ENCODE data around the gene CELA2B. TPM values are rescaled to one million over a fixed set of nuclear protein-coding genes. Genes with fewer than 3 reads are reported as not detected.
"Not testable (repeated sequence)": the region's sequence is repeated elsewhere in the genome, so short reads cannot be mapped to it uniquely, and the experiment has no call there.

CELA2B gene
- total RNA-seq, 1 experiment from 2014 or later, result not detected

DNA sequence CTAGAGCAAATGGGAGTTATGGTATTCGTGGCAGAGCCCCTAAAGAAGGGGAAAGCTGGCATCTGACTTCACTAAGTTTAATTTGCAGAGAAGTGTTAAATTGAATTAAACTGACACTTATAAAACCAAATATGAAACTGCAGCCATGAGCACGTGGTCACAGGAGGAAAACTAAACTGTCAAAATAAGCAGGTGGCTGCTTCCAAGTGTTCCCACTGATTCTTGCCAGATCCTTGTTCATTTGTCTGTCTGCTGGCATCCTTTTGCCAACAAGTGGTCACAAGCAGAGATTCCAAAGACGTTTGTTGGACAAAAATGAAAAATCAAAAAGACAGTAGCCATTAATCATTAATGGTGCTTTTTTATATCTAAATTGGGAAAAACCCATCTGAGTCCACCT lies 6.5 kb upstream of the CELA2B start (continued):
- TF ChIP-seq ZNF396 (CRISPR knock-in tag; IDR thresholded peaks at IDR 0.05; ENCODE audit: borderline replicate concordance), result no peak
- no peak for TF ChIP-seq ZBTB21 (CRISPR knock-in tag; IDR thresholded peaks at IDR 0.05; ENCODE audit: borderline replicate concordance)
- TF ChIP-seq RORB (CRISPR knock-in tag; IDR thresholded peaks at IDR 0.05), result no peak
- TF ChIP-seq CBFB (CRISPR knock-in tag; IDR thresholded peaks at IDR 0.05; ENCODE audit: low read depth), result no peak
- TF ChIP-seq CREM (CRISPR knock-in tag; IDR thresholded peaks at IDR 0.05), result no peak
- TF ChIP-seq PRRX2 (CRISPR knock-in tag; IDR thresholded peaks at IDR 0.05), result no peak
- TF ChIP-seq, protein P1, sequence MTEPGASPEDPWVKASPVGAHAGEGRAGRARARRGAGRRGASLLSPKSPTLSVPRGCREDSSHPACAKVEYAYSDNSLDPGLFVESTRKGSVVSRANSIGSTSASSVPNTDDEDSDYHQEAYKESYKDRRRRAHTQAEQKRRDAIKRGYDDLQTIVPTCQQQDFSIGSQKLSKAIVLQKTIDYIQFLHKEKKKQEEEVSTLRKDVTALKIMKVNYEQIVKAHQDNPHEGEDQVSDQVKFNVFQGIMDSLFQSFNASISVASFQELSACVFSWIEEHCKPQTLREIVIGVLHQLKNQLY (CRISPR knock-in tag; IDR thresholded peaks at IDR 0.05), result no peak
- no peak for TF ChIP-seq TCF7 (CRISPR knock-in tag; IDR thresholded peaks at IDR 0.05; ENCODE audit: low read depth)

DNA sequence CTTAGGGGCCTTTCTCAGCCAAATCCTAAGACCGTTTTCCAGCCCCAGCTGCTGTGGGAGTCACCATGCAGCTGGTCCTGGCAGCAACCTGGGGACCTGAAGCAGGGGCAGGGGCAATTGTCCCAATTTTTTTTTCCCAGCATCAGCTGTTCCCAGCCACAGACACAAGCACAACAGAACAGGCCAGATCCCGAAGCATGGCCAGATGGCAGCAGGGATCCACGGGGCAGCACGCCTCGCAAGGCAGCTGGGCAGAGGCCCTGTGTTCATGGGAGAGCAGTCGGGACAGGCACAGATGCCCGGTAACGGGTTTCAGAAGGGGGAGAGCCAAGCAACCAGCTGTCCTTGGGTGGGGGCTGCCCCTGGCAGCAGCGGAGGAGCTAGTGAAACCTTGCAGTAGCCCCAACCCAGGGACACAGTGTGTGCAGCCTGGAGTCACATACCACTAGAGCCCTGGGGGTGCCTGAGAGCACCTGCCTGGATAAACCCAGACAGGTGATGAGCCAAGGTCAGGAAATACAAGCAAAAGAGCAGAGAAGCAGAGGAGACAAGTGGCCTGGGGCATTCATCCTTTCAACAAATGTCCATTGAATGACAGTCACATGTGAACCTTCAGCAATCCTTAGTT lies 6.0 kb upstream of the CELA2B start:
- H3K4me3 Mint-ChIP-seq; ATAC-seq; H3K9me3 Mint-ChIP-seq; DNase-seq (ENCODE audit: low spot score); H3K27ac Mint-ChIP-seq; CTCF ChIA-PET; H3K4me1 Mint-ChIP-seq; H3K27me3 Mint-ChIP-seq (ENCODE audit: low read depth); POLR2A ChIA-PET; H3K36me3 Mint-ChIP-seq: not testable (repeated sequence)

DNA sequence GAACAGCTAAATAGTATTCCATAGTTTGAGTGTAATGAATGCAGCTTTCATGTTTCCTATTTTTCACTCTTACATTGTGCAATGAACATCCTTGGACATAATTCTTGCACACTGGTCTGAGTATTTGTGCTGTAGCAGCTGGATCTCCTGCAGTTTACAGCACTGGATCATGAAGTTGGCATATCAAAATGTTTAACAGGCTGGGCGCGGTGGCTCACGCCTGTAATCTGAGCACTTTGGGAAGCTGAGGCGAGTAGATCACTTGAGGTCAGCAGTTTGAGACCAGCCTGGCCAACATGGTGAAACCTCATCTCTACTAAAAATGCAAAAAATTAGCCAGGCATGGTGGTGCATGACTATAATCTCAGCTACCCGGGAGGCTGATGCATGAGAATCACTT lies 4.8 kb upstream of the CELA2B start:
- POLR2A ChIA-PET; CTCF ChIA-PET; DNase-seq (ENCODE audit: low spot score); H3K27me3 Mint-ChIP-seq (ENCODE audit: low read depth); H3K27ac Mint-ChIP-seq; ATAC-seq; H3K9me3 Mint-ChIP-seq; H3K4me3 Mint-ChIP-seq; H3K36me3 Mint-ChIP-seq; H3K4me1 Mint-ChIP-seq: not testable (repeated sequence)

DNA sequence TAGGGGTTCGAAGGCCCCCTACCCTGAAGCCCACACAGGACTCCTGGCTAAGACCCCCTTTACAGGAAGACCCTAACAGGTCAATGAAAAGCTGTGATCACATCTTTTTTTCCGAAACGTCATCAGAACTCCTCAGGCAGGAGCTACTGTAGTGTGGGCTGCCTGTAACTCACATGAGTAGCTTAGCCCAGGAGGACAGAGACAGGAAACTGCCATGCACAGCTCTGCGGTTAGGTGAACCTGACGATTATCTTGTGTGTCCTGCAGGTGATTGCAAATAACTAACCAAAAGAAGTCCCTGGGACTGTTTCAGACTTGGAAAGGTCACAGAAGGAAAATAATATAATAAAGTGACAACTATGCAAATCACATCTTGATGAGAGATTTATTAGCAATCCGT lies 4.2 kb upstream of the CELA2B start:
- H3K4me3 Mint-ChIP-seq; H3K27ac Mint-ChIP-seq; H3K27me3 Mint-ChIP-seq (ENCODE audit: low read depth); POLR2A ChIA-PET; H3K36me3 Mint-ChIP-seq; H3K4me1 Mint-ChIP-seq; ATAC-seq; H3K9me3 Mint-ChIP-seq; DNase-seq (ENCODE audit: low spot score): not testable (repeated sequence)
- CTCF ChIA-PET, result interaction anchor here (0.7 kb wide), 1 partner anchor 13 kb away, joined by 4 read pairs; no protein-coding TSS in a partner anchor

DNA sequence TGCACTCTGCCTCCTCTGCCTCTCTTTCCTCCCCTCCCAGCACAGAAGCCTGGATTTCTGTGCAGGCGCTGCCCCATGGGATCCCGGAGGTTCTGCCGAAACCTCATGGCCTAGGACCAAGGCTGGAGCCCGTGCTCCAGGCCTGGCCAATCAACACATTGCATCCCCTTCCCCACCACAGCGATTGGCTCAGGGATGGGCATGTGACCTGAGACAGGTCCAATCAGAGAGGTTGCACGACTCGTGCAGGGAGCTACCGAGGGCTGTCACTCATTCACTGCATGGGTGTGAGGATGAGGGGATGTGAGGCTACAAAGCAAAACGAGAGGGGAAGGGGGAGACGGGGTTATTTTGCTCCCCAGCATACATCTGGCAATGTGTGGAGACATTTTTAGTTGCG lies 3.3 kb upstream of the CELA2B start:
- peak; percentile 55 for ATAC-seq
- ChIA-PET CTCF (no interaction called here), POLR2A (no interaction called here)
- Mint-ChIP-seq H3K36me3 (no peaks in the 10 kb centered on the region), H3K4me3 (no peak overlapping the region), H3K4me1 (no peaks in the 10 kb centered on the region), H3K27ac (no peak overlapping the region), H3K9me3 (no peaks in the 10 kb centered on the region), H3K27me3 (ENCODE audit: low read depth) (peaks cover 4% of the 10 kb centered on the region; the same call in 1 of the 2 replicates)
- TF ChIP-seq, protein P2, sequence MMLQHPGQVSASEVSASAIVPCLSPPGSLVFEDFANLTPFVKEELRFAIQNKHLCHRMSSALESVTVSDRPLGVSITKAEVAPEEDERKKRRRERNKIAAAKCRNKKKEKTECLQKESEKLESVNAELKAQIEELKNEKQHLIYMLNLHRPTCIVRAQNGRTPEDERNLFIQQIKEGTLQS (CRISPR knock-in tag; conservative IDR thresholded peaks at IDR 0.05), result no peak
- TF ChIP-seq TCF7 (CRISPR knock-in tag; IDR thresholded peaks at IDR 0.05; ENCODE audit: low read depth) (no peak), CBFB (CRISPR knock-in tag; IDR thresholded peaks at IDR 0.05; ENCODE audit: low read depth) (no peak), ZNF396 (CRISPR knock-in tag; IDR thresholded peaks at IDR 0.05; ENCODE audit: borderline replicate concordance) (no peak), ZNF121 (CRISPR knock-in tag; IDR thresholded peaks at IDR 0.05) (no peak), KAT7 (CRISPR knock-in tag; IDR thresholded peaks at IDR 0.05; ENCODE audit: borderline replicate concordance) (no peak), NFYB (CRISPR knock-in tag; conservative IDR thresholded peaks at IDR 0.05; ENCODE audit: low read depth) (peak; percentile 86), TEAD1 (CRISPR knock-in tag; IDR thresholded peaks at IDR 0.05) (no peak), JUN (CRISPR knock-in tag; IDR thresholded peaks at IDR 0.05) (no peak), TP53 (CRISPR knock-in tag; IDR thresholded peaks at IDR 0.05) (no peak), ZNF232 (CRISPR knock-in tag; IDR thresholded peaks at IDR 0.05) (no peak)
- TF ChIP-seq, protein P3, sequence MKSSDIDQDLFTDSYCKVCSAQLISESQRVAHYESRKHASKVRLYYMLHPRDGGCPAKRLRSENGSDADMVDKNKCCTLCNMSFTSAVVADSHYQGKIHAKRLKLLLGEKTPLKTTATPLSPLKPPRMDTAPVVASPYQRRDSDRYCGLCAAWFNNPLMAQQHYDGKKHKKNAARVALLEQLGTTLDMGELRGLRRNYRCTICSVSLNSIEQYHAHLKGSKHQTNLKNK (CRISPR knock-in tag; IDR thresholded peaks at IDR 0.05), result no peak
- TF ChIP-seq, protein P4, sequence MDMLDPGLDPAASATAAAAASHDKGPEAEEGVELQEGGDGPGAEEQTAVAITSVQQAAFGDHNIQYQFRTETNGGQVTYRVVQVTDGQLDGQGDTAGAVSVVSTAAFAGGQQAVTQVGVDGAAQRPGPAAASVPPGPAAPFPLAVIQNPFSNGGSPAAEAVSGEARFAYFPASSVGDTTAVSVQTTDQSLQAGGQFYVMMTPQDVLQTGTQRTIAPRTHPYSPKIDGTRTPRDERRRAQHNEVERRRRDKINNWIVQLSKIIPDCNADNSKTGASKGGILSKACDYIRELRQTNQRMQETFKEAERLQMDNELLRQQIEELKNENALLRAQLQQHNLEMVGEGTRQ (CRISPR knock-in tag; IDR thresholded peaks at IDR 0.05), result peak; percentile 89
- TF ChIP-seq, protein P5, sequence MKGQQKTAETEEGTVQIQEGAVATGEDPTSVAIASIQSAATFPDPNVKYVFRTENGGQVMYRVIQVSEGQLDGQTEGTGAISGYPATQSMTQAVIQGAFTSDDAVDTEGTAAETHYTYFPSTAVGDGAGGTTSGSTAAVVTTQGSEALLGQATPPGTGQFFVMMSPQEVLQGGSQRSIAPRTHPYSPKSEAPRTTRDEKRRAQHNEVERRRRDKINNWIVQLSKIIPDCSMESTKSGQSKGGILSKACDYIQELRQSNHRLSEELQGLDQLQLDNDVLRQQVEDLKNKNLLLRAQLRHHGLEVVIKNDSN (CRISPR knock-in tag; IDR thresholded peaks at IDR 0.05), result peak; percentile 83
- TF ChIP-seq, protein P6, sequence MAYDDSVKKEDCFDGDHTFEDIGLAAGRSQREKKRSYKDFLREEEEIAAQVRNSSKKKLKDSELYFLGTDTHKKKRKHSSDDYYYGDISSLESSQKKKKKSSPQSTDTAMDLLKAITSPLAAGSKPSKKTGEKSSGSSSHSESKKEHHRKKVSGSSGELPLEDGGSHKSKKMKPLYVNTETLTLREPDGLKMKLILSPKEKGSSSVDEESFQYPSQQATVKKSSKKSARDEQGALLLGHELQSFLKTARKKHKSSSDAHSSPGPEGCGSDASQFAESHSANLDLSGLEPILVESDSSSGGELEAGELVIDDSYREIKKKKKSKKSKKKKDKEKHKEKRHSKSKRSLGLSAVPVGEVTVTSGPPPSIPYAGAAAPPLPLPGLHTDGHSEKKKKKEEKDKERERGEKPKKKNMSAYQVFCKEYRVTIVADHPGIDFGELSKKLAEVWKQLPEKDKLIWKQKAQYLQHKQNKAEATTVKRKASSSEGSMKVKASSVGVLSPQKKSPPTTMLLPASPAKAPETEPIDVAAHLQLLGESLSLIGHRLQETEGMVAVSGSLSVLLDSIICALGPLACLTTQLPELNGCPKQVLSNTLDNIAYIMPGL (CRISPR knock-in tag; IDR thresholded peaks at IDR 0.05), result no peak
- TF ChIP-seq, protein P7, sequence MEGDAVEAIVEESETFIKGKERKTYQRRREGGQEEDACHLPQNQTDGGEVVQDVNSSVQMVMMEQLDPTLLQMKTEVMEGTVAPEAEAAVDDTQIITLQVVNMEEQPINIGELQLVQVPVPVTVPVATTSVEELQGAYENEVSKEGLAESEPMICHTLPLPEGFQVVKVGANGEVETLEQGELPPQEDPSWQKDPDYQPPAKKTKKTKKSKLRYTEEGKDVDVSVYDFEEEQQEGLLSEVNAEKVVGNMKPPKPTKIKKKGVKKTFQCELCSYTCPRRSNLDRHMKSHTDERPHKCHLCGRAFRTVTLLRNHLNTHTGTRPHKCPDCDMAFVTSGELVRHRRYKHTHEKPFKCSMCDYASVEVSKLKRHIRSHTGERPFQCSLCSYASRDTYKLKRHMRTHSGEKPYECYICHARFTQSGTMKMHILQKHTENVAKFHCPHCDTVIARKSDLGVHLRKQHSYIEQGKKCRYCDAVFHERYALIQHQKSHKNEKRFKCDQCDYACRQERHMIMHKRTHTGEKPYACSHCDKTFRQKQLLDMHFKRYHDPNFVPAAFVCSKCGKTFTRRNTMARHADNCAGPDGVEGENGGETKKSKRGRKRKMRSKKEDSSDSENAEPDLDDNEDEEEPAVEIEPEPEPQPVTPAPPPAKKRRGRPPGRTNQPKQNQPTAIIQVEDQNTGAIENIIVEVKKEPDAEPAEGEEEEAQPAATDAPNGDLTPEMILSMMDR (IDR thresholded peaks at IDR 0.05), result no peak
- no peak for DNase-seq (ENCODE audit: low spot score)

All from WTC11 (cell line).